Astrocyte of the spinal cord (primary cell): ENCODE results near the gene BTBD2.

Source experiments
- DNase-seq: peaks from one replicate; pipeline ENCODE4 v3.0.0; 2011; ENCODE audit warnings: low read depth, low spot score
- H3K4me3 ChIP-seq: 2 replicates; pipeline ENCODE4 v1.5.1; 2011; ENCODE audit warnings: low read depth, mild to moderate bottlenecking, low read length, moderate library complexity
- in situ Hi-C: cut with HindIII; loops from 2 replicates; pipeline ENCODE4 v1.10.0; 2017; ENCODE audit warnings: low sequenced_read_pairs
- TF ChIP-seq, protein P1 (sequence below): IDR thresholded peaks from 2 replicates; pipeline ENCODE4 v1.5.1; 2012; ENCODE audit warnings: low read depth, mild to moderate bottlenecking, low read length, inconsistent platforms

The BTBD2 gene

DNA sequence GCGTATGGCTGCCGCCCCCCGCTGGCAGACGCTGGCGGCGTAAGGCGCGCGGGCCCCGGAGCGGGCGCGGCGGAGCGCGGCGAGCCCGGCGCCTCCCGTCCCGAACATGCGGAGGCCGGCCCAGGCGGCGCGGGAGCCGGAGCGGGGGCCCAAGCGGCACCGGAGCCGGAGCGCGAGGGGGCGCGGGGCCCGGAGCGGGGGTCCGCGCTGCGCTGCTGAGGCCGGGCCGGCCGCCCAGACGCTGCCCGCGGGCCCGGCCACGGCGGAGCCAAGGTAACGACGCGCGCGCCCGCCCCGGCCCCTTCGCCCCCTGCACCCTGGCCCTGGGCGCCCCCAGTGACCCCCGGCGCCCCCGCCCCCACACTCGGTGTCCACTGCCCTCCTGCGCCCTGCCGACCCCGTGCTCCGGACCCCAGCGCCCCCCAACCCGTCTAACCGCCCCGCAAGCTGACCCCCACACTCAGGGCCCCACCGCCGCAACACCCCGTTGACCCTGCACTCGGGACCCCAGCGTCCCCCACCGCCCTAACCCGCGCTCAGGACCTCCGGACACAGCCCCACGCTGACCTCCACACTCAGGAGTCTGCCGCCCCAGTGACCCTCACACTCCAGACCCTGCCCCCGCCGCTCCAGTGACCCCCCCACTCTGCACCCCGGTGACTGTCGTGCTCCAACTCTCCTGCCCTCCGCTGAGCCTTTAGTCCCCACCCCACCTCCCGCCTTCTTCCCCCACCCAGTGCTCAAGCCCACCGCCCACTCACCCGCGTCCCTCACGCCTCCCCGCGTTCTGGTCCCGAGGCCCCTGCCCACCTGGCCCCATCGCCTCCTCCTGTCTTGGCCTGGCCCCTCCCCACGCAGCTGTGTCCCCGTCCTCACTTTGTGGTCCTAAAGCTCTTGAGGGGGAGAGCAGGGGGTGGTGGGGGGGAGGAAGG lies 74.1 kb downstream of the BTBD2 start, which contains the start of gene CSNK1G2:
CSNK1G2 (plus strand) TSS at position 27 of the 932 bp plus-strand sequence. CDS start 28,601 bp downstream, outside the sequence.
- TF ChIP-seq, protein P1, sequence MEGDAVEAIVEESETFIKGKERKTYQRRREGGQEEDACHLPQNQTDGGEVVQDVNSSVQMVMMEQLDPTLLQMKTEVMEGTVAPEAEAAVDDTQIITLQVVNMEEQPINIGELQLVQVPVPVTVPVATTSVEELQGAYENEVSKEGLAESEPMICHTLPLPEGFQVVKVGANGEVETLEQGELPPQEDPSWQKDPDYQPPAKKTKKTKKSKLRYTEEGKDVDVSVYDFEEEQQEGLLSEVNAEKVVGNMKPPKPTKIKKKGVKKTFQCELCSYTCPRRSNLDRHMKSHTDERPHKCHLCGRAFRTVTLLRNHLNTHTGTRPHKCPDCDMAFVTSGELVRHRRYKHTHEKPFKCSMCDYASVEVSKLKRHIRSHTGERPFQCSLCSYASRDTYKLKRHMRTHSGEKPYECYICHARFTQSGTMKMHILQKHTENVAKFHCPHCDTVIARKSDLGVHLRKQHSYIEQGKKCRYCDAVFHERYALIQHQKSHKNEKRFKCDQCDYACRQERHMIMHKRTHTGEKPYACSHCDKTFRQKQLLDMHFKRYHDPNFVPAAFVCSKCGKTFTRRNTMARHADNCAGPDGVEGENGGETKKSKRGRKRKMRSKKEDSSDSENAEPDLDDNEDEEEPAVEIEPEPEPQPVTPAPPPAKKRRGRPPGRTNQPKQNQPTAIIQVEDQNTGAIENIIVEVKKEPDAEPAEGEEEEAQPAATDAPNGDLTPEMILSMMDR: no peak
- in situ Hi-C loops: no loop called here
- DNase-seq: no peak
- H3K4me3 ChIP-seq: peak within 1 kb of the TSS; percentile 63

DNA sequence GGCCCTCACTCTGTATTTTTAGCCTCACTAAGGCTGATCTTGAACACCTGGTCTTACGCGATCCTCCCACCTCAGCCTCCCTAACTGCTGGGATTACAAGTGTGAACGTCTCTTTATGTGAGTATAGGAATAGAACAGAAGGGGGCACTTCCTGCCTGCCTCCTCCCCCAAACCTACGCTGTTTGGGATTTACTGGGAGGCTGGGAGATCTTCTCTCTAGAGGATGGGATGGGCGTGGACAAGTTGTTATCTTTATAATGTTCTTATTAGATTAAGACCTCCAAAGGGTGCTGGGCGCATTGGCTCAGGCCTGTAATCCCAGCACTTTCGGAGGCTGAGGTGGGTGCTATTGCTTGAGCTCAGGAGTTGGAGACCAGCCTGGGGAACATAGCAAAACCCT lies 77.4 kb downstream of the BTBD2 start:
- TF ChIP-seq, protein P1: no peak
- no peak for DNase-seq
- no peak overlapping the region for H3K4me3 ChIP-seq
- in situ Hi-C loops: no loop called here

DNA sequence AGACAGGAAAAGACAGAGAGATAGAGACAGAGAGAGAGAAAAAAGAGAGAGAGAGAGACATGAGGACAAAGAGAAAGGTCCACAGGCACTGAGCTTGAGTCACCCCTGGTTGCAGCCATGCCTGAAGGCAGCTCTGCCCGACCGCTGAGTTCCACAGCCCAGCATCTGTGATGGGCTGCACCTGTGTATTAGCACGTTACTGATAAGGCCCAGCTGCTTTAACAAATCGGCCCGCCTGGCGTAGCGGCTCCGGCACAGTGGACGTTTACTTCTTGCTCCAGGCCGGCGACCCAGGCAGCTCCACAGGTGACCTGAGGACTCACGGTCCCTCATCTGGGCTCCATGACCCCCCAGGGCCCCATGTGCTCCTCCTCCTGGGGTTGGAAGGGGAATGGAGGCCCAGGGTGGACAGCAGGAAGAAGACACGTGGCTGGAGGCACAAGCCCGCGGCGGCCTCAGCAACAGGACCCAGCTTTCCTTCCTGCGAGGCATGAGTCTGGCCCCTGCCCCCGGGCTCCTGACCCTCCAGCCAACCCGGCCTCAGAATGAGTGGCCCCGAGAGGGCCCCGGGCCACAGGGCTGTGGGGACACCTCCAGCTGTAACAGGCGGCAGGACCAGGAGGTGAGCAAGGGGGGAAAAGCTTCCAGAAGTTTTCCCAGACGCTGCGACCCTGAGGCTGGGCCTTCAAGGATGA lies 78.5 kb downstream of the BTBD2 start:
- DNase-seq: no peak
- H3K4me3 ChIP-seq: no peak overlapping the region
- in situ Hi-C loops: no loop called here
- TF ChIP-seq, protein P1: no peak

DNA sequence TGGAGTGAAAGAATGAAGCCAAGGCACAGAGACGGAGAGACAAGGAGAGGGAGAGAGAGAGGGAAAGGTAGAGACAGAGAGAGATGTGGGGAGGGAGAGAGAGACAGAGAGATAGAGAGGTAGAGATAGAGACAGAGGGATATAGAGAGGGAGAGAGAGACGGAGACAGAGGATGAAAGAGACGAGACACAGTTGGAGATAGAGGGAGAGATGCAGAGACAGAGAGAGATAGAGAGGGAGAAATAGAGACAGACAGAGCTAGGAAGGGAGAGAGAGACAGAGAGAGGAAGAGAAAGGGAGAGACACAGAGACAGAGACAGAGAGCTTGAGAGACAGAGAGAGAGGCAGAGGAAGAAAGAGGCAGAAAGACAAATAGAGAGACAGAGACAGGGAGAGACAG lies 79.1 kb downstream of the BTBD2 start:
- no peak overlapping the region for H3K4me3 ChIP-seq
- TF ChIP-seq, protein P1: no peak
- no peak for DNase-seq
- in situ Hi-C loops: no loop called here

DNA sequence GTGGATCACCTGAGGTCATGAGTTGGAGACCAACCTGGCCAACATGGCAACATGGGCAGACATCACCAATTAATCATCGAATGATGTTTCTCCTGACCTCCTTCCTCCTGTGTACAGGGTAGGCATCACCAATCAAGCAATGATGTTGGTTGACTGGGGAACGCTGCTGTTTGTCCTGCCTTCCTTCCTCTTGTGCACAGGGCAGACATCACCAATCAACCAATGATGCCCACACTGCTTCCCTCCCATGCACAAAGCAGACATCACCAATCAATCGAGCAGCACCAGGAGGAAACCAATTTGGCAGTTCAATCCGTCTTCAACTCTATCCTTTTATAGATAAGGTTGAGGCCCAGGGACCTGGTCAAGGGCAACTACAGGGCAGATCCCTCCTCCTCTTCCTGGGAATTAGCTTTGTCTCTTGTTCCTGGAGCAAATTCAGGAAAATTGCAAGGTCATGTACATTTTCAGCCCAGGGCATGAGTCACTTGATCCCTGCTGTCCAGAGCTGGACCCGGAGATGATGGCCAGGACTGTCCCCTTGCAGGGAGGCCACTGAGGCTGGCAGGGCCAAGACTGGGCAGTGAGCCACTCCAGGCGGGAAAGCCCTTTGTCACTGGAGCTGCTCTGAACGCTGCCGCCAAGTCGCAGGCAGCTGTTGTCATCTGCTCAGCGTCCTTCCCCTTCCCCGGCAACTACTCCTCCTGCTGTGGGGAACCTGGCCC lies 79.9 kb downstream of the BTBD2 start:
- DNase-seq: peak; percentile 8
- TF ChIP-seq, protein P1: no peak

More for the DNA sequence above, 79.9 kb downstream of the BTBD2 start:
- no peak overlapping the region for H3K4me3 ChIP-seq
- in situ Hi-C loops: no loop called here
